NK-92 treated with Interleukin-12 subunit alpha and Interleukin-12 subunit beta, amount 100 ng/mL, for 24 hours (cell line): ENCODE results near the gene CLEC18B.
"Not testable (repeated sequence)": the region's sequence is repeated elsewhere in the genome, so short reads cannot be mapped to it uniquely, and the experiment has no call there.

Experiments used
- DNase-seq: peaks from one replicate; lab custom pipeline; 2025; lab: John Stamatoyannopoulos, UW

The CLEC18B gene

GRCh38 chr16:74420612-74421481 is at the start of gene CLEC18B:
Gene CLEC18B, minus strand, starts transcription at chr16:74421478. Its CDS starts 208 bp downstream, at chr16:74421270.
- not testable (repeated sequence) for DNase-seq

- no peak for DNase-seq
Measured at GRCh38 chr16:74469946-74470478, 48.7 kb upstream of the CLEC18B start.

- DNase-seq = no peak
Measured at GRCh38 chr16:74468807-74469525, 47.7 kb upstream of the CLEC18B start.

- DNase-seq = no peak
Measured at GRCh38 chr16:74466872-74467271, 45.6 kb upstream of the CLEC18B start.

GRCh38 chr16:74465851-74466685 is 44.8 kb upstream of the CLEC18B start:
- no peak for DNase-seq

- no peak for DNase-seq
Measured at GRCh38 chr16:74465281-74465680, 44.0 kb upstream of the CLEC18B start.

GRCh38 chr16:74463888-74464287 is 42.6 kb upstream of the CLEC18B start:
- no peak for DNase-seq

- no peak for DNase-seq
Measured at GRCh38 chr16:74462361-74462760, 41.1 kb upstream of the CLEC18B start.

- DNase-seq = no peak
Measured at GRCh38 chr16:74461826-74462225, 40.5 kb upstream of the CLEC18B start.

- DNase-seq = no peak
Measured at GRCh38 chr16:74460542-74460941, 39.3 kb upstream of the CLEC18B start.

GRCh38 chr16:74456290-74456625 is 35.0 kb upstream of the CLEC18B start:
- no peak for DNase-seq

- DNase-seq = no peak
Measured at GRCh38 chr16:74455619-74456289, 34.5 kb upstream of the CLEC18B start.

GRCh38 chr16:74455213-74455612 is 33.9 kb upstream of the CLEC18B start:
- no peak for DNase-seq

GRCh38 chr16:74451951-74452758 is 30.9 kb upstream of the CLEC18B start:
- DNase-seq = no peak

- DNase-seq = no peak
Measured at GRCh38 chr16:74450967-74451760, 29.9 kb upstream of the CLEC18B start.

GRCh38 chr16:74450236-74450635 is 29.0 kb upstream of the CLEC18B start:
- DNase-seq = no peak

GRCh38 chr16:74449470-74449869 is 28.2 kb upstream of the CLEC18B start:
- no peak for DNase-seq

- no peak for DNase-seq
Measured at GRCh38 chr16:74448990-74449389, 27.7 kb upstream of the CLEC18B start.

GRCh38 chr16:74447578-74447977 is 26.3 kb upstream of the CLEC18B start:
- no peak for DNase-seq

GRCh38 chr16:74446866-74447265 is 25.6 kb upstream of the CLEC18B start:
- no peak for DNase-seq
